Urinary bladder (tissue), 4 donors: Measurements from ENCODE around the gene NDOR1. TPM values are rescaled to one million over a fixed set of nuclear protein-coding genes. Genes with fewer than 3 reads are reported as not detected.

Experiments used
- DNase-seq: peaks from one replicate; pipeline ENCODE4 v3.0.0-alpha.2; 2015; ENCODE audit errors: extremely low spot score
- H3K27ac ChIP-seq: one replicate; pipeline ENCODE4 v1.5.1; 2013; ENCODE audit warnings: low read depth, mild to moderate bottlenecking, moderate library complexity
- H3K36me3 ChIP-seq: one replicate; pipeline ENCODE4 v1.6.1; 2013; ENCODE audit warnings: mild to moderate bottlenecking, moderate library complexity; ENCODE audit not compliant: insufficient read depth
- H3K4me1 ChIP-seq: one replicate; pipeline ENCODE4 v1.6.1; 2013; ENCODE audit warnings: mild to moderate bottlenecking, moderate library complexity; ENCODE audit not compliant: insufficient read depth
- H3K4me3 ChIP-seq: one replicate; pipeline ENCODE4 v1.5.1; 2013; ENCODE audit warnings: low read depth, low read length
- WGBS: extraction: QIAGEN DNeasy Blood & Tissue Kit; methylation state at CpG from one replicate; pipeline ENCODE4 v1.1.7; 2013; 5-methylcytosine and 5-hydroxymethylcytosine counted together
- polyA plus RNA-seq: library from polyadenylated mRNA; stranded (reverse); fragments of 200-250 nt; gene quantifications from one replicate; pipeline ENCODE4 v1.2.3, GENCODE V29; 2013
- total RNA-seq: library from RNA; depleted of rRNA; stranded (reverse); fragments of >200 nt; gene quantifications from one replicate; pipeline ENCODE4 v1.2.3, GENCODE V29; 2014
- donor health status: healthy with polysubstance abuse.
- donor health status: healthy.

NDOR1 gene
- total and polyA plus RNA-seq, 2 donors: 3.2 to 10.4 TPM

- Histone ChIP-seq H3K36me3 (no peaks in the 10 kb centered on the region), H3K4me3 (no peak overlapping the region), H3K4me1 (no peaks in the 10 kb centered on the region), H3K27ac (no peak overlapping the region)
- 81% methylated on average over 7 of the region's 7 CpGs for WGBS
- DNase-seq: no peak
Observed at GRCh38 chr9:137206602-137207001, 1.1 kb downstream of the NDOR1 start.

GRCh38 chr9:137211532-137211931 is 6.0 kb downstream of the NDOR1 start:
- Histone ChIP-seq H3K4me1 (no peaks in the 10 kb centered on the region), H3K27ac (no peak overlapping the region), H3K36me3 (no peaks in the 10 kb centered on the region), H3K4me3 (no peak overlapping the region)
- no peak for DNase-seq
- 80% methylated on average over 13 of the region's 13 CpGs for WGBS

GRCh38 chr9:137212520-137212919 is 7.0 kb downstream of the NDOR1 start:
- H3K36me3 ChIP-seq: no peaks in the 10 kb centered on the region
- 81% methylated on average over 21 of the region's 21 CpGs for WGBS
- no peaks in the 10 kb centered on the region for H3K4me1 ChIP-seq
- H3K27ac ChIP-seq: no peak overlapping the region
- no peak for DNase-seq
- H3K4me3 ChIP-seq: no peak overlapping the region

GRCh38 chr9:137213160-137214060 is 7.9 kb downstream of the NDOR1 start:
- Histone ChIP-seq H3K4me1 (no peaks in the 10 kb centered on the region), H3K4me3 (no peak overlapping the region), H3K36me3 (no peaks in the 10 kb centered on the region), H3K27ac (no peak overlapping the region)
- WGBS: 90% methylated on average over 49 of the region's 49 CpGs
- no peak for DNase-seq

GRCh38 chr9:137214620-137215019 is 9.1 kb downstream of the NDOR1 start:
- DNase-seq: no peak
- 93% methylated on average over 19 of the region's 19 CpGs for WGBS

GRCh38 chr9:137215196-137215986 is 9.9 kb downstream of the NDOR1 start:
- Histone ChIP-seq H3K4me1 (no peaks in the 10 kb centered on the region), H3K36me3 (no peaks in the 10 kb centered on the region), H3K27ac (no peak overlapping the region), H3K4me3 (no peak overlapping the region)
- DNase-seq: no peak
- WGBS: 91% methylated on average over 22 of the region's 22 CpGs

More at GRCh38 chr9:137214620-137215019, 9.1 kb downstream of the NDOR1 start:
- H3K27ac ChIP-seq: no peak overlapping the region
- H3K4me1 ChIP-seq: no peaks in the 10 kb centered on the region
- no peaks in the 10 kb centered on the region for H3K36me3 ChIP-seq
- H3K4me3 ChIP-seq: no peak overlapping the region

GRCh38 chr9:137216188-137216965 is 10.9 kb downstream of the NDOR1 start:
- Histone ChIP-seq H3K4me1 (no peaks in the 10 kb centered on the region), H3K4me3 (no peak overlapping the region), H3K36me3 (no peaks in the 10 kb centered on the region), H3K27ac (no peak overlapping the region)
- WGBS: 93% methylated on average over 30 of the region's 30 CpGs
- no peak for DNase-seq

GRCh38 chr9:137217276-137218211 is 12.0 kb downstream of the NDOR1 start:
- H3K4me3 ChIP-seq: no peak overlapping the region
- no peaks in the 10 kb centered on the region for H3K36me3 ChIP-seq
- DNase-seq: no peak
- no peaks in the 10 kb centered on the region for H3K4me1 ChIP-seq
- 61% methylated on average over 36 of the region's 36 CpGs for WGBS
- peak overlapping the region; percentile 64 for H3K27ac ChIP-seq

GRCh38 chr9:137218212-137218753 is 12.8 kb downstream of the NDOR1 start:
- Histone ChIP-seq H3K4me3 (no peak overlapping the region), H3K4me1 (no peaks in the 10 kb centered on the region), H3K27ac (no peak overlapping the region), H3K36me3 (no peaks in the 10 kb centered on the region)
- no peak for DNase-seq
- WGBS: 89% methylated on average over 30 of the region's 30 CpGs

- DNase-seq: no peak
- Histone ChIP-seq H3K27ac (no peak overlapping the region), H3K4me1 (no peaks in the 10 kb centered on the region), H3K4me3 (no peak overlapping the region), H3K36me3 (no peaks in the 10 kb centered on the region)
- WGBS: 72% methylated on average over 12 of the region's 12 CpGs
Observed at GRCh38 chr9:137218754-137219271, 13.3 kb downstream of the NDOR1 start.

- H3K4me1 ChIP-seq: peaks cover 2% of the 10 kb centered on the region
- no peak overlapping the region for H3K4me3 ChIP-seq
- WGBS: 91% methylated on average over 10 of the region's 10 CpGs
- H3K36me3 ChIP-seq: no peaks in the 10 kb centered on the region
- H3K27ac ChIP-seq: no peak overlapping the region
- DNase-seq: no peak
Observed at GRCh38 chr9:137219757-137220316, 14.3 kb downstream of the NDOR1 start.
